Activated CD8-positive, alpha-beta memory T cell treated with anti-CD3 and anti-CD28 coated beads, Interleukin-2, amount 10 ng/mL, durations not matched to agents 7 days and 5 days (primary cell): ENCODE measurements around the gene ROR1. TPM values are rescaled to one million over a fixed set of nuclear protein-coding genes. Genes with fewer than 3 reads are reported as not detected.

ENCODE experiments used
- ATAC-seq: fragments of 150-1000 bp; cut with Tn5 transposase; one replicate; pipeline ENCODE4 v1.10.0; 2021; ENCODE audit warnings: moderate library complexity
- CTCF ChIA-PET: fragments of 350-600 bp; sonication (Branson Sonifier 250); formaldehyde crosslinking; loops from one replicate; lab custom pipeline; 2021; ENCODE audit warnings: antibody characterized with exemption; lab: Charles Lee
- DNase-seq: peaks from one replicate; pipeline ENCODE4 v3.0.0-alpha.2; 2020
- H3K27ac Mint-ChIP-seq: one replicate; pipeline ENCODE4 v1.8.0; 2021; ENCODE audit warnings: mild to moderate bottlenecking, mixed read lengths
- H3K27me3 Mint-ChIP-seq: one replicate; pipeline ENCODE4 v1.8.0; 2021; ENCODE audit warnings: mixed read lengths
- H3K36me3 Mint-ChIP-seq: one replicate; pipeline ENCODE4 v1.8.0; 2021; ENCODE audit warnings: mild to moderate bottlenecking, mixed read lengths
- H3K4me1 Mint-ChIP-seq: one replicate; pipeline ENCODE4 v1.8.0; 2021; ENCODE audit warnings: mixed read lengths
- H3K4me3 Mint-ChIP-seq: one replicate; pipeline ENCODE4 v1.8.0; 2021; ENCODE audit warnings: mild to moderate bottlenecking, moderate library complexity, mixed read lengths
- H3K9me3 Mint-ChIP-seq: one replicate; pipeline ENCODE4 v1.8.0; 2022; ENCODE audit warnings: low read depth, mixed read lengths
- total RNA-seq, 2 experiments: library from RNA; stranded (reverse); gene quantifications; one replicate each; pipeline ENCODE4 v1.2.3, GENCODE V29; 2021

The ROR1 gene
- total RNA-seq, 2 experiments from 2014 or later = not detected

GRCh38 chr1:64110924-64111777 is 337.3 kb downstream of the ROR1 start:
- no peak overlapping the region for H3K27ac Mint-ChIP-seq
- peaks cover 2% of the 10 kb centered on the region for H3K27me3 Mint-ChIP-seq
- H3K36me3 Mint-ChIP-seq = no peaks in the 10 kb centered on the region
- no peaks in the 10 kb centered on the region for H3K4me1 Mint-ChIP-seq
- ATAC-seq (no peak), DNase-seq (no peak)
- no peaks in the 10 kb centered on the region for H3K9me3 Mint-ChIP-seq
- CTCF ChIA-PET = interaction anchor here (2.4 kb wide), 1 partner anchor 135 kb away, joined by 4 read pairs; no protein-coding TSS in a partner anchor
- H3K4me3 Mint-ChIP-seq = no peak overlapping the region

GRCh38 chr1:64111787-64112186 is 338.0 kb downstream of the ROR1 start:
- no peaks in the 10 kb centered on the region for H3K36me3 Mint-ChIP-seq

GRCh38 chr1:64112281-64112680 is 338.5 kb downstream of the ROR1 start:
- CTCF ChIA-PET = no interaction called here
- no peak overlapping the region for H3K4me3 Mint-ChIP-seq
- H3K4me1 Mint-ChIP-seq = no peaks in the 10 kb centered on the region
- H3K36me3 Mint-ChIP-seq = no peaks in the 10 kb centered on the region
- H3K27me3 Mint-ChIP-seq = peaks cover 2% of the 10 kb centered on the region
- H3K9me3 Mint-ChIP-seq = no peaks in the 10 kb centered on the region
- DNase-seq = no peak
- no peak overlapping the region for H3K27ac Mint-ChIP-seq
- no peak for ATAC-seq

More at GRCh38 chr1:64111787-64112186, 338.0 kb downstream of the ROR1 start:
- peaks cover 2% of the 10 kb centered on the region for H3K27me3 Mint-ChIP-seq
- no peak overlapping the region for H3K27ac Mint-ChIP-seq
- ATAC-seq = no peak
- no peak for DNase-seq
- CTCF ChIA-PET = no interaction called here
- no peaks in the 10 kb centered on the region for H3K9me3 Mint-ChIP-seq
- H3K4me3 Mint-ChIP-seq = no peak overlapping the region
- no peaks in the 10 kb centered on the region for H3K4me1 Mint-ChIP-seq

GRCh38 chr1:64114012-64114525 is 340.3 kb downstream of the ROR1 start:
- ATAC-seq = no peak
- H3K27ac Mint-ChIP-seq = no peak overlapping the region
- H3K9me3 Mint-ChIP-seq = no peaks in the 10 kb centered on the region
- H3K4me3 Mint-ChIP-seq = no peak overlapping the region
- H3K36me3 Mint-ChIP-seq = no peaks in the 10 kb centered on the region
- H3K4me1 Mint-ChIP-seq = no peaks in the 10 kb centered on the region
- DNase-seq = no peak
- peaks cover 2% of the 10 kb centered on the region for H3K27me3 Mint-ChIP-seq
- CTCF ChIA-PET = no interaction called here

DNA sequence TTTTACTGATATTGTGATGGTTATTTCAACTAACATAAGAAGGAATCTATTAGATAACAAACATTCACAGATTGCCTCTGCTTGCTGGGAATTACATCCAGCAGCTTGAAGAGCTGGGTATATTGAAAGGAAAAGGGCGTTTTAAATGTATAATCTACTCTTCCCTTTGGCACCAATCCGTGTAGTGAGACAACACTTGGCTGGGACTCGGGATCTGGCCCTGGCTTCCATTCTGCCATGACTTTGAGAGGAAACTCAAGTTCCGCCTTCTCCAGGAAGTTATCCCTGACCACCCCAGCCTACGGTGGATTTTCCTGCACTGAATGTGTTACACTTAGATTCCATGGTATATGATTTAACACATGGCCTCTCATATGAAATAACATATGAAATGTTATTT is 342.7 kb downstream of the ROR1 start:
- Mint-ChIP-seq H3K27me3 (peaks cover 2% of the 10 kb centered on the region), H3K4me1 (no peaks in the 10 kb centered on the region), H3K36me3 (no peaks in the 10 kb centered on the region), H3K27ac (no peak overlapping the region), H3K4me3 (no peak overlapping the region), H3K9me3 (no peaks in the 10 kb centered on the region)
- CTCF ChIA-PET = no interaction called here
- DNase-seq (no peak), ATAC-seq (no peak)

DNA sequence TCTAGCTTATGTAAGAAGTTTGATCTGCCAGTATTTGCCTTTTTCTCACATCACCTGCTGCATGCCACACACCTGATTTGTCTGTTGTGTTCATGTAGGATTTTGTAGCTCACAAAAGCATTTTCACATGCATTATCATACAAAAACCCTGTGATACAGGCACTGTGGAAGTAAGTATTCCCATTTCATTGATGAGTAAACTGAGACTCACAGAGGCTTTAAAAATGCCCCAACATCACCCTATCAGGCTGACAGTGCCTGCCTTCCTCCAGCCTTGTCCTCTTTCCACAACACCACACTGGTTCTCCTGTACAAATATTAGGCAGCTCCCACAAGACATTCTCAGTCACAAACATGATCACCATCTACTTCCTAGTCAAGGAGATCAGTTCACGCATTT is 343.7 kb downstream of the ROR1 start:
- no peak overlapping the region for H3K4me3 Mint-ChIP-seq
- DNase-seq = no peak
- H3K4me1 Mint-ChIP-seq = no peaks in the 10 kb centered on the region
- H3K27me3 Mint-ChIP-seq = peaks cover 2% of the 10 kb centered on the region
- no peaks in the 10 kb centered on the region for H3K9me3 Mint-ChIP-seq
- H3K27ac Mint-ChIP-seq = no peak overlapping the region
- CTCF ChIA-PET = no interaction called here
- ATAC-seq = no peak
- no peaks in the 10 kb centered on the region for H3K36me3 Mint-ChIP-seq

DNA sequence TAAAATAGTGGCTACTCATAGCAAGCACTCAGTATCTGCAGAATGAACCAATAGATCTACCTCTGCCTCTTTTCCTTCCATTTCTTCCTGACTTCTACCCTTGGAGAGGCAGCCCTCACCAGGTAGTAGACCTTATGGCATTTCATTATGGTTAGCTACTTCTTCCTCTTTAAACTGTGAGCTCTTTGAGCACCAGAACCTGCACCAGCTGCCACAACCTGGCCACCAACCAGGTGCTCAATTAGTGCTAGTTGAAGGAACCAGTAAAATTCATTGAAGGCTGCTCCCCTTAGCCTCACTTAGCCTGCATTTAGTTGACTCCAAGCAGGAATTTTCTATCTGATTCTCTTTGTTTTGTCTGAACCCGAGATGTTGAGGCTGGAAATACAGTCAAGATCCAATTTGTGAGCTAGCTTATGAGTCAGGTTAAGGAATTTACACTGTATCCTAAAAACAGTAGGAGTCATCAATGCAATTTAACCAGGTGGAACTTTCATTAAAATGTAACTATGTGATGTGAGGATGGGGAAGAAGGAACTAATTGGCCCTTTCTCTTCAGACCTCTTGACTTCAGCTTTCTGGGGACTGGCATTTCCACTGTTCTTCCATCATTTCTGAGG is 348.1 kb downstream of the ROR1 start:
- Mint-ChIP-seq H3K27ac (no peak overlapping the region), H3K27me3 (peaks cover 20% of the 10 kb centered on the region), H3K9me3 (no peaks in the 10 kb centered on the region), H3K4me3 (no peak overlapping the region), H3K36me3 (no peaks in the 10 kb centered on the region), H3K4me1 (no peaks in the 10 kb centered on the region)
- no peak for DNase-seq
- no peak for ATAC-seq
- CTCF ChIA-PET = no interaction called here

GRCh38 chr1:64122588-64122987 is 348.8 kb downstream of the ROR1 start:
- Mint-ChIP-seq H3K27ac (no peak overlapping the region), H3K9me3 (no peaks in the 10 kb centered on the region), H3K27me3 (peaks cover 25% of the 10 kb centered on the region), H3K4me1 (no peaks in the 10 kb centered on the region), H3K4me3 (no peak overlapping the region), H3K36me3 (no peaks in the 10 kb centered on the region)
- CTCF ChIA-PET = no interaction called here
- DNase-seq (no peak), ATAC-seq (no peak)

GRCh38 chr1:64124704-64125440 is 351.1 kb downstream of the ROR1 start:
- no peaks in the 10 kb centered on the region for H3K4me1 Mint-ChIP-seq
- no peak overlapping the region for H3K4me3 Mint-ChIP-seq
- DNase-seq = no peak
- no peaks in the 10 kb centered on the region for H3K9me3 Mint-ChIP-seq
- H3K27me3 Mint-ChIP-seq = peaks cover 29% of the 10 kb centered on the region
- H3K36me3 Mint-ChIP-seq = no peaks in the 10 kb centered on the region
- no peak overlapping the region for H3K27ac Mint-ChIP-seq
- ATAC-seq = no peak
- CTCF ChIA-PET = no interaction called here

DNA sequence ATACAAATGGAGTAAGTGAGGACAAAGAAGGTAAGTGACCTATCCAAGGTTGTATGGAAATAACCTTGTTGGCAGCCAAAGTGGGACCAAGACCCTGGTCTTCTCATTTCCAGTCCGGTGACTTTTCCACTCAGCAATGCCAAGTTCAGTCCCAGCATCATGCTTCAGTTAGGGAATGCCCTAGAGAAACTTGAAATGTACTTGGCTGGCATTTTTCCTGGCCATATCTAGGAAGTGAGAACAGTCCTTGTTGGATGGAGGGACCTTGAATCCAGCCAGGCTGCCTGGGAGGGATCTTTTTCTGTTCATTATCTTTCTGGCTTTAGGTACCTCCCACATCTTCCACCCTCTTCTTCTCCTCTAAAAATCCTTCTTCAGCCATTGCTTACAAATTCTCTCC is 352.8 kb downstream of the ROR1 start:
- H3K27me3 Mint-ChIP-seq = peaks cover 29% of the 10 kb centered on the region
- no peak for DNase-seq
- CTCF ChIA-PET = no interaction called here
- H3K4me3 Mint-ChIP-seq = no peak overlapping the region
- no peak for ATAC-seq
- no peaks in the 10 kb centered on the region for H3K4me1 Mint-ChIP-seq
- no peak overlapping the region for H3K27ac Mint-ChIP-seq
- no peaks in the 10 kb centered on the region for H3K36me3 Mint-ChIP-seq
- H3K9me3 Mint-ChIP-seq = no peaks in the 10 kb centered on the region

DNA sequence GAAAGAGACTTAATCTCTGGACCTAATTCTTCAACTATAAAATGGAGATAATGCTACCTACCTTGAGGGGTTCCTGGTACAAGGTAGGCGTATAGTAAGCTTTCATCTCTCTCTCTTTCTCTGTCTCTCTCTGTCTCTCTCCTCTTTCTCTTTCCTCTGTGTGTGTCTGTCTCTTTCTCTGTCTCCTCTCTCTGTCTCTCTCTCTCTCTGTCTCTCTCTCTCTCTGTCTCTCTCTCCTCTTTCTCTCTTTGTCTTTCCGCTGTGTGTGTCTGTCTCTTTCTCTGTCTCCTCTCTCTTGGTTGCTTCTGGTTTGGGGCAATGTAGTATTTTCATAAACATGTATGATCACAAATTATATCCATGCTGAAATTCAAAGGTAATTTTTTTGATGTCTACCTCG is 353.5 kb downstream of the ROR1 start:
- ATAC-seq (no peak), DNase-seq (no peak)
- Mint-ChIP-seq H3K36me3 (no peaks in the 10 kb centered on the region), H3K4me1 (no peaks in the 10 kb centered on the region), H3K4me3 (no peak overlapping the region), H3K9me3 (no peaks in the 10 kb centered on the region), H3K27me3 (peaks cover 29% of the 10 kb centered on the region), H3K27ac (no peak overlapping the region)
- CTCF ChIA-PET = no interaction called here

- H3K27me3 Mint-ChIP-seq = peaks cover 25% of the 10 kb centered on the region
- no peaks in the 10 kb centered on the region for H3K4me1 Mint-ChIP-seq
- DNase-seq (no peak), ATAC-seq (no peak)
- CTCF ChIA-PET = no interaction called here
- H3K36me3 Mint-ChIP-seq = no peaks in the 10 kb centered on the region
- H3K27ac Mint-ChIP-seq = no peak overlapping the region
- no peak overlapping the region for H3K4me3 Mint-ChIP-seq
- H3K9me3 Mint-ChIP-seq = no peaks in the 10 kb centered on the region
These were observed 355.9 kb downstream of the ROR1 start for GRCh38 chr1:64129701-64130100.

- Mint-ChIP-seq H3K36me3 (no peaks in the 10 kb centered on the region), H3K9me3 (no peaks in the 10 kb centered on the region), H3K4me3 (no peak overlapping the region), H3K27me3 (peaks cover 19% of the 10 kb centered on the region), H3K27ac (no peak overlapping the region), H3K4me1 (no peaks in the 10 kb centered on the region)
- DNase-seq = no peak
- CTCF ChIA-PET = no interaction called here
- ATAC-seq = no peak
These were observed 357.3 kb downstream of the ROR1 start for GRCh38 chr1:64131155-64131554.
